ENCODE data around the gene OTUD4.

GRCh38 chr4:145107126-145107525 lies 73.3 kb downstream of the OTUD4 start:
- TF ChIP-seq CTCF (tag by site-specific recombination; IDR thresholded peaks at IDR 0.05), result no peak
- no peak for TF ChIP-seq ZBTB8A (tag by site-specific recombination; IDR thresholded peaks at IDR 0.05)
- TF ChIP-seq ZNF610 (tag by site-specific recombination; IDR thresholded peaks at IDR 0.05; ENCODE audit: borderline replicate concordance), result no peak
- no peak for TF ChIP-seq ZEB2 (tag by site-specific recombination; IDR thresholded peaks at IDR 0.05)
- no peak for TF ChIP-seq ZNF19 (tag by site-specific recombination; IDR thresholded peaks at IDR 0.05; ENCODE audit: low read depth)
- TF ChIP-seq RBAK (tag by site-specific recombination; IDR thresholded peaks at IDR 0.05), result no peak
- no peak for TF ChIP-seq ZNF24 (tag by site-specific recombination; IDR thresholded peaks at IDR 0.05)
- TF ChIP-seq ZNF501 (tag by site-specific recombination; IDR thresholded peaks at IDR 0.05), result no peak
- TF ChIP-seq ELK4 (IDR thresholded peaks at IDR 0.05; ENCODE audit: borderline replicate concordance, low read depth, low read length), result no peak
- no peak for TF ChIP-seq ZBTB21 (tag by site-specific recombination; IDR thresholded peaks at IDR 0.05)
- TF ChIP-seq ZNF600 (tag by site-specific recombination; IDR thresholded peaks at IDR 0.05), result no peak
- no peak for TF ChIP-seq SP3 (tag by site-specific recombination; IDR thresholded peaks at IDR 0.05)
- TF ChIP-seq ZFP3 (tag by site-specific recombination; IDR thresholded peaks at IDR 0.05; ENCODE audit: low read depth), result no peak
